HepG2 (cell line): Measurements from ENCODE around the gene MROH2A. TPM values are rescaled to one million over a fixed set of nuclear protein-coding genes. Genes with fewer than 3 reads are reported as not detected.

ENCODE experiments used
- CREB1 ChIP-seq, 2 experiments: fragments of 450-650 bp in 1 of 2; IDR thresholded peaks; 2 replicates each; pipeline ENCODE4 v1.6.1; 2016 to 2017; ENCODE audit warnings: control low read depth in 1 of 2, mild to moderate bottlenecking in 1 of 2, missing compliant biosample characterization in 1 of 2, missing genetic modification characterization in 1 of 2
- GTF3A ChIP-seq: sonication (generic); formaldehyde crosslinking; conservative IDR thresholded peaks from 2 replicates; pipeline ENCODE4 v1.4.0; 2020; ENCODE audit warnings: mild to moderate bottlenecking, missing genetic modification reagents
- HMGXB3 ChIP-seq: sonication (generic); formaldehyde crosslinking; IDR thresholded peaks from 2 replicates; pipeline ENCODE4 v1.4.0; 2020; ENCODE audit warnings: missing genetic modification reagents, borderline replicate concordance
- KMT2B ChIP-seq: IDR thresholded peaks from 2 replicates; pipeline ENCODE4 v1.6.1; 2016; ENCODE audit warnings: missing genetic modification reagents, missing compliant biosample characterization
- PCBP1 ChIP-seq: fragments of 200-400 bp; formaldehyde crosslinking; IDR thresholded peaks from 2 replicates; pipeline ENCODE4 v1.6.1; 2017; ENCODE audit warnings: mild to moderate bottlenecking, low read depth, low read length, borderline replicate concordance
- SALL1 ChIP-seq: sonication (generic); formaldehyde crosslinking; IDR thresholded peaks from 2 replicates; pipeline ENCODE4 v1.8.0; 2022; ENCODE audit warnings: mild to moderate bottlenecking, missing genetic modification reagents
- SP5 ChIP-seq: IDR thresholded peaks from 2 replicates; pipeline ENCODE4 v1.6.1; 2016; ENCODE audit warnings: low read depth, borderline replicate concordance
- ZNF33B ChIP-seq: sonication (generic); formaldehyde crosslinking; IDR thresholded peaks from 2 replicates; pipeline ENCODE4 v1.5.1; 2020; ENCODE audit warnings: mild to moderate bottlenecking, missing genetic modification reagents
- ZNF503 ChIP-seq: sonication (generic); formaldehyde crosslinking; IDR thresholded peaks from 2 replicates; pipeline ENCODE4 v1.4.0; 2020; ENCODE audit warnings: missing genetic modification reagents
- polyA plus RNA-seq, 8 experiments: library from polyadenylated mRNA; depleted of rRNA in 3 of 8; stranded (reverse) in 7 of 8; unstranded in 1 of 8; fragments of >200 nt; fragmentation: Illumina TruSeq in 4 of 8; extraction: Trizol in 4 of 8; gene quantifications; 2 replicates each; pipeline versions ENCODE4 v1.2.1 to v1.2.3, GENCODE V29; 2011 to 2016; ENCODE audit warnings: low read depth in 4 of 8, missing spikeins in 1 of 8, mixed read lengths in 1 of 8; ENCODE audit not compliant: insufficient read depth in 1 of 8
- total RNA-seq, 5 experiments: library from RNA; depleted of rRNA; stranded (reverse); fragments of >200 nt; fragmentation: Illumina TruSeq; extraction: Trizol; gene quantifications; 2 replicates each; pipeline ENCODE4 v1.2.3, GENCODE V29; 2016; ENCODE audit warnings: low read depth in 1 of 5

Gene MROH2A
- total and polyA plus RNA-seq, 2 of the 13 experiments (the other 11 are each of a cell fraction or from before 2014, with no cell fraction given) = 0.03 to 0.04 TPM

GRCh38 chr2:233756429-233757081, 21.6 kb upstream of the MROH2A start (continued):
- TF ChIP-seq HMGXB3 (CRISPR knock-in tag) (peak; percentile 65; the same call in 1 of the 2 replicates), ZNF33B (CRISPR knock-in tag) (0 out of 2 replicates have a peak, but pooled peaks have one; percentile 48), SALL1 (CRISPR knock-in tag) (peak; percentile 82), PCBP1 (no peak), KMT2B (CRISPR knock-in tag) (no peak), CREB1 (IDR thresholded peaks at IDR 0.05) (peak; percentile 67), CREB1 (CRISPR knock-in tag; IDR thresholded peaks at IDR 0.05) (peak; percentile 87), ZNF503 (peak; percentile 100), GTF3A (CRISPR knock-in tag) (no peak), SP5 (CRISPR knock-in tag) (peak; percentile 80)
